NCI-H524 treated with DMSO at 0.1 percent for 48 hours (cell line): ENCODE results near the gene RND2.
A peak's percentile ranks its signal among the peaks of the same experiment; 100 is the strongest.
"Not testable (repeated sequence)": the region's sequence is repeated elsewhere in the genome, so short reads cannot be mapped to it uniquely, and the experiment has no call there.

Experiments
- DNase-seq: peaks from one replicate; lab custom pipeline; 2025; lab: John Stamatoyannopoulos, UW

RND2 gene

GRCh38 chr17:43024407-43025289, at the start of gene RND2:
RND2 (plus strand) TSS chr17:43025231; CDS start chr17:43025348, 117 bp downstream.
- DNase-seq, result peak; percentile 92

- DNase-seq, result no peak
Observed at GRCh38 chr17:42975265-42975664, 49.8 kb upstream of the RND2 start.

GRCh38 chr17:42975701-42976100, 49.3 kb upstream of the RND2 start:
- not testable (repeated sequence) for DNase-seq

- DNase-seq, result peak; percentile 32
Observed at GRCh38 chr17:42979511-42980273, 45.3 kb upstream of the RND2 start, which contains the start of gene PTGES3L. PTGES3L (minus strand) TSS chr17:42980080; CDS start chr17:42980053, 27 bp downstream.

- peak; percentile 62 for DNase-seq
Observed at GRCh38 chr17:42980274-42980765, 44.7 kb upstream of the RND2 start, which contains the start of gene RUNDC1. RUNDC1 (plus strand) TSS chr17:42980565; CDS start chr17:42980577, 12 bp downstream.

GRCh38 chr17:42980766-42981397, 44.1 kb upstream of the RND2 start:
- no peak for DNase-seq

GRCh38 chr17:42982266-42982665, 42.8 kb upstream of the RND2 start:
- DNase-seq, result no peak

GRCh38 chr17:42985225-42985624, 39.8 kb upstream of the RND2 start:
- DNase-seq, result no peak

GRCh38 chr17:42989141-42989540, 35.9 kb upstream of the RND2 start:
- no peak for DNase-seq

- no peak for DNase-seq
Observed at GRCh38 chr17:42989726-42990652, 35.0 kb upstream of the RND2 start.

- no peak for DNase-seq
Observed at GRCh38 chr17:42991471-42991870, 33.6 kb upstream of the RND2 start.

GRCh38 chr17:42992872-42993271, 32.2 kb upstream of the RND2 start:
- no peak for DNase-seq

- DNase-seq, result not testable (repeated sequence)
Observed at GRCh38 chr17:42993913-42994312, 31.1 kb upstream of the RND2 start.

GRCh38 chr17:42997390-42997983, 27.5 kb upstream of the RND2 start:
- no peak for DNase-seq

- DNase-seq, result peak; percentile 99
Observed at GRCh38 chr17:42997984-42998938, 26.8 kb upstream of the RND2 start, which contains the start of gene RPL27. RPL27 (plus strand) TSS chr17:42998419; CDS start chr17:42998751, 332 bp downstream.

GRCh38 chr17:42999003-42999525, 26.0 kb upstream of the RND2 start:
- DNase-seq, result no peak

- not testable (repeated sequence) for DNase-seq
Observed at GRCh38 chr17:43000894-43001293, 24.1 kb upstream of the RND2 start.

- DNase-seq, result no peak
Observed at GRCh38 chr17:43003542-43004172, 21.4 kb upstream of the RND2 start.
